Measurements from ENCODE around the gene SIGLEC11. TPM values are rescaled to one million over a fixed set of nuclear protein-coding genes. Genes with fewer than 3 reads are reported as not detected.

SIGLEC11 gene
- total RNA-seq, 4 donors from 2014 or later = 0.94 to 1.7 TPM; not detected in 2

GRCh38 chr19:49952906-49953305, 8.1 kb downstream of the SIGLEC11 start:
- H3K4me3 ChIP-seq = no peak overlapping the region
- H3K9me3 ChIP-seq = no peaks in the 10 kb centered on the region
- H3K27ac ChIP-seq = no peak overlapping the region
- no peak for TF ChIP-seq POLR2A (IDR thresholded peaks at IDR 0.05)
- TF ChIP-seq CTCF (IDR thresholded peaks at IDR 0.05) = no peak
- H3K4me1 ChIP-seq = peaks cover 0 to 8% (median 0%) of the 10 kb centered on the region in 4 donors
- no peaks in the 10 kb centered on the region for H3K27me3 ChIP-seq
- DNase-seq = no peak
- H3K36me3 ChIP-seq = no peaks in the 10 kb centered on the region

- H3K27ac ChIP-seq = no peak overlapping the region
Observed at GRCh38 chr19:49952479-49952836, 8.5 kb downstream of the SIGLEC11 start.

GRCh38 chr19:49951806-49952478, 9.0 kb downstream of the SIGLEC11 start:
- Histone ChIP-seq H3K27me3 (no peaks in the 10 kb centered on the region), H3K4me3 (no peak overlapping the region), H3K4me1 (peaks cover 0 to 8% (median 0%) of the 10 kb centered on the region in 4 donors), H3K27ac (no peak overlapping the region), H3K36me3 (no peaks in the 10 kb centered on the region), H3K9me3 (no peaks in the 10 kb centered on the region)
- DNase-seq = no peak
- TF ChIP-seq CTCF (IDR thresholded peaks at IDR 0.05) (no peak), POLR2A (IDR thresholded peaks at IDR 0.05) (no peak)

More at GRCh38 chr19:49952479-49952836, 8.5 kb downstream of the SIGLEC11 start:
- Histone ChIP-seq H3K36me3 (no peaks in the 10 kb centered on the region), H3K9me3 (no peaks in the 10 kb centered on the region), H3K27me3 (no peaks in the 10 kb centered on the region), H3K4me1 (peaks cover 0 to 8% (median 0%) of the 10 kb centered on the region in 4 donors), H3K4me3 (no peak overlapping the region)
- TF ChIP-seq POLR2A (IDR thresholded peaks at IDR 0.05) (no peak), CTCF (IDR thresholded peaks at IDR 0.05) (no peak)
- no peak for DNase-seq

- H3K27ac ChIP-seq = no peak overlapping the region
Observed at GRCh38 chr19:49950956-49951526, 9.9 kb downstream of the SIGLEC11 start.

GRCh38 chr19:49950590-49950948, 10.4 kb downstream of the SIGLEC11 start:
- no peaks in the 10 kb centered on the region for H3K36me3 ChIP-seq
- no peak overlapping the region for H3K27ac ChIP-seq
- peaks cover 0 to 8% (median 0%) of the 10 kb centered on the region in 4 donors for H3K4me1 ChIP-seq
- no peak overlapping the region for H3K4me3 ChIP-seq
- no peaks in the 10 kb centered on the region for H3K27me3 ChIP-seq
- TF ChIP-seq CTCF (IDR thresholded peaks at IDR 0.05) (no peak), POLR2A (IDR thresholded peaks at IDR 0.05) (no peak)
- no peak for DNase-seq
- H3K9me3 ChIP-seq = no peaks in the 10 kb centered on the region

More at GRCh38 chr19:49950956-49951526, 9.9 kb downstream of the SIGLEC11 start:
- Histone ChIP-seq H3K36me3 (no peaks in the 10 kb centered on the region), H3K9me3 (no peaks in the 10 kb centered on the region), H3K4me3 (no peak overlapping the region), H3K27me3 (no peaks in the 10 kb centered on the region), H3K4me1 (peaks cover 0 to 8% (median 0%) of the 10 kb centered on the region in 4 donors)
- no peak for DNase-seq
- TF ChIP-seq CTCF (IDR thresholded peaks at IDR 0.05) (no peak), POLR2A (IDR thresholded peaks at IDR 0.05) (no peak)
